NT2/D1 (cell line): Measurements from ENCODE around the gene SMIM28.

Source experiments
- SUZ12 ChIP-seq: IDR thresholded peaks from 2 replicates; pipeline ENCODE4 v1.6.1; 2011; ENCODE audit not compliant: insufficient read length, insufficient read depth; ENCODE audit errors: extremely low read depth
- YY1 ChIP-seq: IDR thresholded peaks from 2 replicates; pipeline ENCODE4 v1.6.1; 2011; ENCODE audit not compliant: insufficient read length, insufficient read depth
- ZNF274 ChIP-seq: IDR thresholded peaks from 2 replicates; pipeline ENCODE4 v1.6.1; 2011; ENCODE audit warnings: mild to moderate bottlenecking, low read depth, low read length

GRCh38 chr6:138422861-138423260 is 45.2 kb downstream of the SMIM28 start:
- TF ChIP-seq YY1 (no peak), ZNF274 (no peak), SUZ12 (no peak)
